Natural killer cell treated with Interleukin-12 subunit alpha and Interleukin-12 subunit beta and Interleukin-15 and Interleukin-18, amount 100 ng/mL, for 72 hours (primary cell): Measurements from ENCODE around the gene ABLIM3. TPM values are rescaled to one million over a fixed set of nuclear protein-coding genes. Genes with fewer than 3 reads are reported as not detected.
A peak's percentile ranks its signal among the peaks of the same experiment; 100 is the strongest.

Source experiments
- ATAC-seq, 2 donors: fragments of 150-1000 bp; cut with Tn5 transposase in 1 of 2; sonication (Bioruptor Pico), chemical (Tn5 transposase) in 1 of 2; 2 replicates each; pipeline ENCODE4 v1.10.0; 2021
- DNase-seq: peaks from one replicate; pipeline ENCODE4 v3.0.0; 2022; ENCODE audit warnings: low spot score
- H3K27ac Mint-ChIP-seq, 2 donors: 1 replicate in 1 of 2; 2 replicates in 1 of 2; pipeline ENCODE4 v1.8.0; 2022; ENCODE audit warnings: mixed read lengths in 2 of 2, mild to moderate bottlenecking in 1 of 2, moderate library complexity in 1 of 2
- H3K27me3 Mint-ChIP-seq, 2 donors: 1 replicate in 1 of 2; 2 replicates in 1 of 2; pipeline ENCODE4 v1.8.0; 2022; ENCODE audit warnings: mixed read lengths in 2 of 2
- H3K36me3 Mint-ChIP-seq: one replicate; pipeline ENCODE4 v1.8.0; 2022; ENCODE audit warnings: mixed read lengths
- H3K4me1 Mint-ChIP-seq, 2 donors: 1 replicate in 1 of 2; 2 replicates in 1 of 2; pipeline ENCODE4 v1.8.0; 2022; ENCODE audit warnings: low read depth in 2 of 2, mixed read lengths in 2 of 2, mild to moderate bottlenecking in 1 of 2
- H3K4me3 Mint-ChIP-seq: one replicate; pipeline ENCODE4 v1.8.0; 2022; ENCODE audit warnings: mixed read lengths
- H3K9me3 Mint-ChIP-seq: 2 replicates; pipeline ENCODE4 v1.8.0; 2022; ENCODE audit warnings: mixed read lengths
- total RNA-seq, 2 donors: library from RNA; stranded (reverse); gene quantifications; one replicate each; pipeline ENCODE4 v1.2.3, GENCODE V29; 2022

Gene ABLIM3
- total RNA-seq: not detected

DNA sequence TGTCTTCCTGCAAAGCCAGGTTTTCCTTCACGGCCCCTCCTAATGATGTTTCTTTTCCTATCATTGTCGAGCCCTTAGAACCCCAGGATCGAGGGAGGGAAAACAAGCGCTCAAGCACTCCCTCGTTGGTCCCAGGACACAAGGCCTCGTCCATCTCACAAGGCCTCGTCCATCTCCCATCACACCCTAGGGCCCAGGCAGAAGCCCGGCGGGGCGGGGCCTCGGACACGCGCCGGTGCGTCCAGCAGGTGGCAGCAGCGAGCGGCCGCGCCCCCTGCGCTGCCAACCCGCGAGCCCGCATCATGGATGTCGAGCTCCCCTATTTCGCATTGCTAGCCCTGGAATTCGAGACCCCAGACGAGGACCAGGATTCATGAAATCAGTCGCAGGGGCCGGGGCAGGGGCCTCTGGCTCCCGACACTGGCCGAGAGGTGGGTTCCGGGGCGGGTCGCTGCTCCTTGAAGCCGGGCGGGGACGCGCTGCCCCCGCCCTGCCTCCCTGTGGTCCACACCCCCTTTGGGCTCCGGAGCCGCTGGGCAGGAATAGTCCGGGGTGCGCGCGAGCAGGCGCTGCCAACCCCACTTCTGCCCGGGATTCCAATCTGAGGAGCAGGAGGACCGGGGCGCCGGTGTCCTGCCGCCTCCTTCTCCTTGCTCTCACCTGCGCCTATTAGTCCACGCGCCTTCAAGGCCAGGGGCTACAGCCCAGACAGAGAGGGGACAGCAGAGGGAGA lies at the start of gene ABLIM3:
Gene ABLIM3, plus strand, starts transcription at position 270 of the 733 bp plus-strand sequence. CDS start 603 bp downstream, outside the sequence.
- no peak within 1 kb of the TSS for H3K27ac Mint-ChIP-seq
- peaks cover 0 to 2% of the 10 kb centered on the region in 2 donors for H3K4me1 Mint-ChIP-seq
- DNase-seq: peak; percentile 70
- H3K4me3 Mint-ChIP-seq: peak within 1 kb of the TSS; percentile 49
- peak; percentile 92 for ATAC-seq
- no peaks in the 10 kb centered on the region for H3K36me3 Mint-ChIP-seq
- H3K9me3 Mint-ChIP-seq: no peaks in the 10 kb centered on the region
- H3K27me3 Mint-ChIP-seq: peaks cover 19 to 24% of the 10 kb centered on the region in 2 donors

DNA sequence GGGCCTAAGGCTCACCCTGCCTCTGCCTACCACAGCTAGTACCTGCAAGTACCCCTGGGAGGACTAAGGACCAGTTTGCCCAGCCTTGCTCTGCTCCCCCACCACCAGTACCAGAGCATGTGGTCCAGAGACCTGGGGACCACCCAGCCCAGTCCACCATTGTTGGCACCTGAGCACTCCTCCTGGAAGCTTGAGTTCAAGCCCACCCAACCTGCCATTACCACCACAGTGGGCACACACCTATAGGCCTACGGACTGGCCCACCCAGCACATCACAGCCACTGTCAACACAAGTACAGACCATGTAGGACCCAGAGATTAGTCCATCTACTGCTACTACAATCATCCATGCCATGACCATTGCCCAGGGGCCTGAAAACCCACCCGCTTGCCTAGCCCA lies 47.7 kb upstream of the ABLIM3 start:
- ATAC-seq: peak in 1 of 2 donors; percentile 24
- DNase-seq: no peak
- no peaks in the 10 kb centered on the region for H3K4me1 Mint-ChIP-seq
- peaks cover 6% of the 10 kb centered on the region for H3K9me3 Mint-ChIP-seq
- H3K27me3 Mint-ChIP-seq: peaks cover 2 to 18% of the 10 kb centered on the region in 2 donors
- no peak overlapping the region for H3K27ac Mint-ChIP-seq
- H3K36me3 Mint-ChIP-seq: peaks cover 13% of the 10 kb centered on the region
- H3K4me3 Mint-ChIP-seq: no peak overlapping the region

DNA sequence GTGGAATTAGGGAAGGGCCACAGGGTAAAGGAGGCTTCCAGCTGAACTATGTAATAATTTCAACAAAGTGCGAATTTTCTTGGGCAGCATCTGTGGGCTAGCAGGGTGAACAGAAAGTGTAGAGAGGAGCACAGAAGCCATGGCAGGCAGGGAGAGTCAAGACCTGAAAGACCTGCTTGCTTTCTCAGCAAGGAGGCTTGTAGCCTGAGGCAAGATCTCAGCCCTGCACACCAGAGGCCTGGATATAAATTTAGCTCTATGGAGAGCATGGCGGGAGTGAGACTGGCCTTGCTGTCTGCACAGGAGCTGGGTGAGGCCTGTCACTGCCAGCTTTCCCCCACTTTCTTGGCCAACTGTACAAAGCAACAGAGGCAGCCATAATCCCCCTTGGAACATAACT lies 46.3 kb upstream of the ABLIM3 start:
- H3K27me3 Mint-ChIP-seq: peaks cover 2 to 28% of the 10 kb centered on the region in 2 donors
- no peak overlapping the region for H3K27ac Mint-ChIP-seq
- DNase-seq: no peak
- no peak for ATAC-seq
- no peak overlapping the region for H3K4me3 Mint-ChIP-seq
- peaks cover 16% of the 10 kb centered on the region for H3K9me3 Mint-ChIP-seq
- H3K36me3 Mint-ChIP-seq: peaks cover 27% of the 10 kb centered on the region
- no peaks in the 10 kb centered on the region for H3K4me1 Mint-ChIP-seq

DNA sequence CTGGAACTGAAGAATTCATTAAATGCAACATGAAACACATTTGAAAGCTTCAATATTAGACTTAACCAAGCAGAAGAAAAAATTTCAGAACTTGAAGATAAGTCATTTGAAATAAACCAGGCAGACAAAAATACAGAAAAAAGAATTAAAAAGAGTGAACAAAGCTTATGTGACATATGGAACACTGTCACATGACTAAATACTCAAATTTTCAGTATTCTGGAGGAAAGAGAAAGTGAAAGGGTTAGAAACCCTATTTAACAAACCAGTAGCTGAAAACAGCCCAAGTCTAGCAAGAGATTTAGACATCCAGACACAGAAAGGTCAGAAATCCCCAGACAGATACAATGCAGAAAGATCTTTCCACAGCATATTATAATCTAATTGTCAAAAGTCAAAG lies 41.4 kb upstream of the ABLIM3 start:
- H3K9me3 Mint-ChIP-seq: peaks cover 21% of the 10 kb centered on the region
- no peak overlapping the region for H3K4me3 Mint-ChIP-seq
- H3K4me1 Mint-ChIP-seq: no peaks in the 10 kb centered on the region
- peaks cover 33% of the 10 kb centered on the region for H3K36me3 Mint-ChIP-seq
- H3K27me3 Mint-ChIP-seq: peaks cover 4 to 36% of the 10 kb centered on the region in 2 donors
- ATAC-seq (no peak), DNase-seq (no peak)
- no peak overlapping the region for H3K27ac Mint-ChIP-seq

DNA sequence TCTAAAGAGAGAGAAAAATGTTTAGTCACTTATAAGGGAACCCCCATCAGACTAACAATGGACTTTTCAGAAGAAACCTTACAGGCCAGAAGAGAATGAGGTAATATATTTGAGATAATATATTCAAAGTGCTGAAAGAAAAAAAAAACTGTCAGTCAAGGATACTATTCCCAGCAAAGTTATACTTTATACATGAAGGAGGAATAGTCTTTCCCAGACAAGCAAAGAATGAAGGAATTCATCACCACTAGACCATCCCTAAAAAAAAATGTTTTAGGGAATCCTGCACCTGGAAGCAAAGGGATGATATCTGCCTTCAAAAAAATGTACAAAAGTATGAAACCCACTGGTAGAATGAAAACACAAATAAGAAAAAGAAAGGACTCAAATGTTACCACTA lies 41.0 kb upstream of the ABLIM3 start:
- no peak overlapping the region for H3K27ac Mint-ChIP-seq
- H3K36me3 Mint-ChIP-seq: peaks cover 33% of the 10 kb centered on the region
- no peak for DNase-seq

DNA sequence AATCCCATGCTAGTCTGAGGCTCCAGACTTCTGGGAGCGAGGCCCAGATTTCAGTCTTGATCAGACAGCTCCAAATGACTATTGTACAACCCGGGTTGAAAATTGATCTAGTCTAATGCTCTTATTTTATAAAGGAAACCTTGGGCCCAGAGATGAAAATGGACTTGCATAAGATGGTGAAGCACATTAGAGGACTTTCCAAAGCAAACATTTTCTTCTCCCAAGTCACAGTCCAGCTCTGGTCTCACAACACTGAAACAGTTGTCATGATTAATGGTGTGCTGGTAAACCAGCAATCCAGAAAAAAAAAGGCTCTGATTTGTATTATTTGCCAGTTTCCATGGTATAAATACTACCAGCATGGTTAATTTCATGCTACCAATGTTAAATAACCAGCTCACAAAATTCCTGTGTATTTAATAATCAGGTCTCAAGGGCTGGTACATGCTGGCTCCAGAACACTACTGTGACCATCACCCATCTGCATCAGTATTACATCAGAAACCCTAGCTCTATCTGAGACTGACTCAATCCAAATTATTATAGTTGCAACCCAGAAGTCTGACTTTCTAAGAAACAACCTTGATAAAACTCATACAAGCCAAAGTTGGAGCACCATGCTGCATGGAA lies 32.5 kb upstream of the ABLIM3 start:
- no peaks in the 10 kb centered on the region for H3K9me3 Mint-ChIP-seq
- DNase-seq: no peak
- peaks cover 0 to 11% of the 10 kb centered on the region in 2 donors for H3K27me3 Mint-ChIP-seq
- H3K36me3 Mint-ChIP-seq: no peaks in the 10 kb centered on the region
- no peak overlapping the region for H3K4me3 Mint-ChIP-seq
- H3K4me1 Mint-ChIP-seq: peaks cover 0 to 3% of the 10 kb centered on the region in 2 donors
- ATAC-seq: no peak
- no peak overlapping the region for H3K27ac Mint-ChIP-seq

More for the DNA sequence above, 41.0 kb upstream of the ABLIM3 start:
- no peak overlapping the region for H3K4me3 Mint-ChIP-seq
- no peaks in the 10 kb centered on the region for H3K4me1 Mint-ChIP-seq
- peaks cover 21% of the 10 kb centered on the region for H3K9me3 Mint-ChIP-seq
- H3K27me3 Mint-ChIP-seq: peaks cover 4 to 36% of the 10 kb centered on the region in 2 donors
- ATAC-seq: no peak

DNA sequence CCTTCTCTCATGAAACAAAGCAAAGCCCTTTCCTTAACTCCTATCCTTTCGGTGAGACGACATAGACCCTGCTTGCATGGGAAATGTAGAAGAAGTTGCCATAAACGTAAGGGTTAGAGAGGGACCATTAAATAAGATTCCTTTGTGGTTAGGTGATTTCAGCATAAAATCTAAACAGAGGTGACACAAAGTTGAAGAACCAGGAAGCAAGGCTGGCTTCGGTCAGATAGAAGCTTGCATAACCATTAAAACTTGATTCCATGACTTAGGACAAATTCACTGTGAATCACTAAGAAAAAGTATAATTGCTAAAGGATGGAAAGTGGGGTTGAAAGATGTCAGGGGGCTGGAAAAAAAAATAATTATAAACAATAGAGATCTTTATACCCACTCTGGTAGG lies 30.9 kb upstream of the ABLIM3 start:
- ATAC-seq (no peak), DNase-seq (no peak)
- Mint-ChIP-seq H3K4me3 (no peak overlapping the region), H3K27me3 (peaks cover 0 to 12% of the 10 kb centered on the region in 2 donors), H3K27ac (no peak overlapping the region), H3K9me3 (no peaks in the 10 kb centered on the region), H3K4me1 (peaks cover 0 to 5% of the 10 kb centered on the region in 2 donors), H3K36me3 (no peaks in the 10 kb centered on the region)

DNA sequence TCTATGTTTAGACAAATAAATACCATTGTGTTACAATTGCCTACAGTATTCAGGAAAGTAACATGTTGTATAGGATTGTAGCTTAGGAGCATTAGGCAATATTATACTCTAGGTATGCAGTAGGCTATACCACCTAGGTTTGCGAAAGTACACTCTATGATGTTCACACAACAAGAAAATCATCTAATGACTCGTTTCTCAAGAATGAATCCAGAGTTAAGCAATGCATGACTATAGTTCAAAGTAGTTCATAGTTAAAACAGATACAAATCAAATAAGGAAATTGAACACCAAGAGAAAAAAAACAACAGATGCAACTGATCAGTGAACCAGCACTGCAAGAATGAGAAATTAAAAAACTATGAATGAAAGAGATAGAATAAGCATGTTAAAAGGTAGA lies 27.6 kb upstream of the ABLIM3 start:
- no peak overlapping the region for H3K27ac Mint-ChIP-seq
- no peaks in the 10 kb centered on the region for H3K9me3 Mint-ChIP-seq
- H3K36me3 Mint-ChIP-seq: no peaks in the 10 kb centered on the region
- peaks cover 7 to 30% of the 10 kb centered on the region in 2 donors for H3K27me3 Mint-ChIP-seq
- ATAC-seq (no peak), DNase-seq (no peak)
- no peak overlapping the region for H3K4me3 Mint-ChIP-seq
- peaks cover 0 to 5% of the 10 kb centered on the region in 2 donors for H3K4me1 Mint-ChIP-seq

DNA sequence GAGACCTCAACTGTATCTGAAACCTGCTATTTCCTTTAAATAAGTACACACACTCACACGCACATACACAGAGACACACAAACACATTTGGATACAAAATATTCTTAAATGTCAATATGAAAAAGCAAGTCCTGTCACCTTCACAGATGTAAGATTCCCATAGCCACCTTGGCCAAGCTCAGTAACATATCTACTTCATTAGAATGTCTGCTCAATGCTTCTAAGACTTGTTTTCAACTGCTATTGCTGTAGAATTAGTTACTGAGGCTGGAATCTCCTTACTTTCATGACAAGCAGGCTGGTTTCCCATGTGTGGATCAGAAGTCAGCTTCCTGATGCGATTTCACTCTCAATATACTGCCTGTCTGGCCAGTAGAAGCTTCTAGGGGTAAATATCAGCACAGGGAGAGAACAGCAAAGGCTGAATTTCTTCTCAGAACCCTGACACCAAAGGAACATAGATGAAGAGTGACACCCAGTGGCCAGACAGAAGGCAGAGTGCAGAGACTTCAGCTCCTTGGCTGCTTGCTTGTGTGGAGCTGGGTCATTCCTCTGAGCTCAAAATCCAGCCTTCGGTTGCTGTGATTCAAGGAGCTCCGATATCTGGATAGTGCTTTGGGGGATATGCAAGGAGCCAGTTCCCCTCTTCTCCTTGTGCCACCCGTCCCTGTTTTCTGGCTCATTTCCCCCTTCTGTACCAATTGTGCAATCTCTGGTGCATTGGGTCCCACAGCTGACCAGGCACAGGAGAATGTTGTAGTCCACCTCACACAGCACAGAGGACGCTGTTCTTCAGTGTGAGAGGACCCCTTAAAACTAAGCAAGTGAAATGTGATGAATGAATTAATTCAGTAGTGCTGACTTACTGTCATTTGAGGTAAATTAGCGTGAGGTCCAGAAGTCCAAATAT lies 26.6 kb upstream of the ABLIM3 start:
- Mint-ChIP-seq H3K9me3 (no peaks in the 10 kb centered on the region), H3K27ac (no peak overlapping the region), H3K4me3 (no peak overlapping the region)

DNA sequence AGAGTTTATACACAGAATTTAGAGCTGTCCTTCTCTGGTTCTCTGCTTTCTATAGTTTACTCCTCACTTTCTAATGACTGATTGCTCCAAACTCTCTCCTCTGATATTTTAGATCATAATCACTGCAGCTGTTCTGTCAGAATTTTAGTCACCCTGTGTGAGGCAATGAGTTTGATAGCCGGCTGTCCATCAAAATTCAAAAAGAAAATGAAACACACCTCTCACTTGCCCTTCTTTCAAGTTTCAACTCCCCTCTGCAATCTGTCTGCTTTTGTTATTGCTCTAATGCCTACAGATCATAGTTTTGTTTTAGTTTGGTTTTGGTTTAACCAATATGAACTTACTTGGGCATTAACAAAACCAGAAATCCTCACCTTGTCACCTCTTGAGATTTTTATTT lies 23.3 kb upstream of the ABLIM3 start:
- Mint-ChIP-seq H3K27me3 (peaks cover 10 to 42% of the 10 kb centered on the region in 2 donors), H3K4me3 (no peak overlapping the region)
- no peak for DNase-seq

More for the DNA sequence above, 26.6 kb upstream of the ABLIM3 start:
- Mint-ChIP-seq H3K4me1 (peaks cover 0 to 5% of the 10 kb centered on the region in 2 donors), H3K36me3 (no peaks in the 10 kb centered on the region), H3K27me3 (peaks cover 8 to 36% of the 10 kb centered on the region in 2 donors)
- ATAC-seq: peak in 1 of 2 donors; percentile 67
- DNase-seq: no peak

DNA sequence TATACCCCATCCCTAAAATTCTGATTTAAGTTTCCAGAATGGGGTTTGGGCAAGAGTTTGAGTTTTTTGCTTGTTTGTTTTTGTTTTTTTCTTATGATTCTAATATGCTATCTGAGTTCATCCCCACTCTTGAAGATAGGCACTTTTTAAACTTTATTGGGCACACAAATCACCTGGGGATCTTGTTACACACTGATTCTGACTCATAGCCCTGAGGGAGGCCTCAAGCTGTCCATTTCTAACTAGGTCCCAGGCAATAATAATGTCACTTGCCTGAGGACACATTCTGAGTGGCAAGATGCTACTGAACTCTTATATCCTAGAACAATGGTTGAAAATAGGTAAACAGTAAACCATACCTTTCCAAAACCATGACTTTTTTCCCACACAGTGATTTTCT lies 22.8 kb upstream of the ABLIM3 start:
- Mint-ChIP-seq H3K9me3 (no peaks in the 10 kb centered on the region), H3K27me3 (peaks cover 10 to 42% of the 10 kb centered on the region in 2 donors), H3K36me3 (no peaks in the 10 kb centered on the region), H3K27ac (no peak overlapping the region), H3K4me1 (peaks cover 0 to 5% of the 10 kb centered on the region in 2 donors), H3K4me3 (no peak overlapping the region)
- ATAC-seq (no peak), DNase-seq (no peak)

More for the DNA sequence above, 23.3 kb upstream of the ABLIM3 start:
- no peaks in the 10 kb centered on the region for H3K9me3 Mint-ChIP-seq
- peak in 1 of 2 donors; percentile 28 for ATAC-seq
- peaks cover 0 to 5% of the 10 kb centered on the region in 2 donors for H3K4me1 Mint-ChIP-seq
- no peaks in the 10 kb centered on the region for H3K36me3 Mint-ChIP-seq
- H3K27ac Mint-ChIP-seq: no peak overlapping the region

DNA sequence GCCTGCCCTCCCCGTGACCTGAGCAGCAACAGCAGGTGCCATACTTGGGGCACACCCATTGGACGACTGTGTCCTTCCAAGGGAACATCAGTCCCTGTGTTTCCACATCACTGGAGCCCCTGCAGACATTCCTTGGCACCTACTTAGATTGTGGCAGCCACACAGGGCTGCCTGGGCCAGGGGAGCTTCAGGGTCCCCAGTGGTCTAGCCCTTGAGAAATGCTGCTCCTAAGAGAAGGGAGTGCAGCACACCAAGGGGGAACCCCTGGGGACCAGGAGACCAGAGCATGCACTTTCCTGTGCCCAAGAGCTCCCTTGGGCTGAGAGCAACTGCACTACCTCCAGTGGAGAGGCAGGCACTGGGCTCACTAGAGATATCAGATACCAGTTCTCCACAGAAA lies 20.1 kb upstream of the ABLIM3 start:
- no peak for DNase-seq
- Mint-ChIP-seq H3K36me3 (no peaks in the 10 kb centered on the region), H3K27ac (no peak overlapping the region), H3K9me3 (no peaks in the 10 kb centered on the region), H3K4me1 (no peaks in the 10 kb centered on the region), H3K27me3 (peaks cover 19 to 52% of the 10 kb centered on the region in 2 donors), H3K4me3 (no peak overlapping the region)
- peak in 1 of 2 donors; percentile 61 for ATAC-seq

DNA sequence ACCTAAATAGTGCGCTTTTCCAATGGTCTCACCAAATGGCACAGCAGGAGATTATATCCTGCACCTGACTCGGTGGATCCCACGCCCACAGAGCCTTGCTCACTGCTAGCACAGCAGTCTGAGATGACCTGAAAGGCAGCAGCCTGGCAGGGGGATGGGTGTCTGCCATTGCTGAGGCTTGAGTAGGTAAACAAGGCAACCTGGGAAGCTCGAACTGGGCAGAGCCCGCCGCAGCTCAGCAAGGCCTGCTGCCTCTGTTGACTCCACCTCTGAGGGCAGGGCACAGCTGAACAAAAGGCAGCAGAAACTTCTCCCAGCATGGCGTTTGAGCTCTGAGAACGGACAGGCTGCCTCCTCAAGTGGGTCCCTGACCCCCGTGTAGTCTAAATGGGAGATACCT lies 18.1 kb upstream of the ABLIM3 start:
- DNase-seq (no peak), ATAC-seq (no peak)
- Mint-ChIP-seq H3K9me3 (no peaks in the 10 kb centered on the region), H3K27me3 (peaks cover 17 to 50% of the 10 kb centered on the region in 2 donors), H3K36me3 (no peaks in the 10 kb centered on the region), H3K4me1 (no peaks in the 10 kb centered on the region), H3K27ac (no peak overlapping the region), H3K4me3 (no peak overlapping the region)
